ENCODE results near the gene TBCC. TPM values are rescaled to one million over a fixed set of nuclear protein-coding genes. Genes with fewer than 3 reads are reported as not detected.
A peak's percentile ranks its signal among the peaks of the same experiment; 100 is the strongest.
"Not testable (repeated sequence)": the region's sequence is repeated elsewhere in the genome, so short reads cannot be mapped to it uniquely, and the experiment has no call there.

TBCC gene
- 70.5 and 76.0 TPM in 2 replicates for polyA plus RNA-seq (2014; cell fraction: cytosol; rRNA removed)
- 39.1 and 41.6 TPM in 2 replicates for polyA plus RNA-seq (2014; cell fraction: nucleus; rRNA removed)

GRCh38 chr6:42745640-42746462 is at the start of gene TBCC:
TSS of gene TBCC (minus strand) at chr6:42746103. CDS start at chr6:42746073, 30 bp downstream.
- DNase-seq (ENCODE audit: low spot score), result peak; percentile 98

- no peak for DNase-seq (ENCODE audit: low spot score)
Observed at GRCh38 chr6:42795651-42796050, 49.7 kb upstream of the TBCC start.

GRCh38 chr6:42791706-42792320 is 45.9 kb upstream of the TBCC start:
- no peak for DNase-seq (ENCODE audit: low spot score)

- no peak for DNase-seq (ENCODE audit: low spot score)
Observed at GRCh38 chr6:42790549-42791181, 44.8 kb upstream of the TBCC start.

- DNase-seq (ENCODE audit: low spot score), result no peak
Observed at GRCh38 chr6:42788671-42789070, 42.8 kb upstream of the TBCC start.

- DNase-seq (ENCODE audit: low spot score), result no peak
Observed at GRCh38 chr6:42787063-42787472, 41.2 kb upstream of the TBCC start.

- no peak for DNase-seq (ENCODE audit: low spot score)
Observed at GRCh38 chr6:42786525-42786985, 40.7 kb upstream of the TBCC start.

GRCh38 chr6:42784717-42785498 is 39.0 kb upstream of the TBCC start:
- DNase-seq (ENCODE audit: low spot score), result no peak

GRCh38 chr6:42783876-42784642 is 38.2 kb upstream of the TBCC start:
- DNase-seq (ENCODE audit: low spot score), result no peak

- peak; percentile 49 for DNase-seq (ENCODE audit: low spot score)
Observed at GRCh38 chr6:42783177-42783875, 37.4 kb upstream of the TBCC start.

- peak; percentile 64 for DNase-seq (ENCODE audit: low spot score)
Observed at GRCh38 chr6:42782689-42783176, 36.8 kb upstream of the TBCC start.

GRCh38 chr6:42781796-42782688 is 36.1 kb upstream of the TBCC start, which contains the start of gene BICRAL:
TSS of gene BICRAL (plus strand) at chr6:42782052. CDS start at chr6:42822023, 39,971 bp downstream.
- DNase-seq (ENCODE audit: low spot score), result peak; percentile 77

- DNase-seq (ENCODE audit: low spot score), result no peak
Observed at GRCh38 chr6:42781546-42781795, 35.6 kb upstream of the TBCC start.

GRCh38 chr6:42779521-42779920 is 33.6 kb upstream of the TBCC start:
- DNase-seq (ENCODE audit: low spot score), result no peak

- no peak for DNase-seq (ENCODE audit: low spot score)
Observed at GRCh38 chr6:42778122-42778521, 32.2 kb upstream of the TBCC start.

GRCh38 chr6:42777126-42777822 is 31.4 kb upstream of the TBCC start:
- DNase-seq (ENCODE audit: low spot score), result no peak

- DNase-seq (ENCODE audit: low spot score), result not testable (repeated sequence)
Observed at GRCh38 chr6:42774821-42775487, 29.1 kb upstream of the TBCC start.

GRCh38 chr6:42774201-42774600 is 28.3 kb upstream of the TBCC start:
- no peak for DNase-seq (ENCODE audit: low spot score)

Measured in SK-N-DZ (cell line).